ENCODE data around the gene SCRN1. TPM values are rescaled to one million over a fixed set of nuclear protein-coding genes. Genes with fewer than 3 reads are reported as not detected.

Gene SCRN1
- total and polyA plus RNA-seq, 2 donors (not counting 1 experiment from before 2014, with no cell fraction given): 124 to 142 TPM

GRCh38 chr7:29970158-29970557, 19.4 kb downstream of the SCRN1 start:
- H3K36me3 ChIP-seq (ENCODE audit: control insufficient read depth, insufficient read depth, low read length): no peaks in the 10 kb centered on the region
- H4K20me1 ChIP-seq (ENCODE audit: control insufficient read depth, extremely low read depth, insufficient read depth, low read length): peaks cover 2% of the 10 kb centered on the region
- no peak for DNase-seq (ENCODE audit: low read depth in 2 of 2)
- no peak overlapping the region for H3K9ac ChIP-seq (ENCODE audit: insufficient read depth, low read length)
- H2AFZ ChIP-seq (ENCODE audit: low read length): no peak overlapping the region
- no peaks in the 10 kb centered on the region for H3K9me3 ChIP-seq (ENCODE audit: control insufficient read depth, insufficient read depth, low read depth, low read length)
- no peak overlapping the region for H3K4me2 ChIP-seq (ENCODE audit: extremely low read depth, insufficient read depth, low read length)
- H3K4me3 ChIP-seq (replicated peaks in 1 of 4; ENCODE audit: control extremely low read depth in 1 of 4, insufficient read depth in 1 of 4, low read depth in 3 of 4, low read length in 4 of 4): no peak overlapping the region
- H3K4me1 ChIP-seq (ENCODE audit: control insufficient read depth, extremely low read depth, insufficient read depth, low read length): no peaks in the 10 kb centered on the region
- no peak overlapping the region for H3K27ac ChIP-seq (ENCODE audit: insufficient read depth, low read length)
- no peak for TF ChIP-seq EZH2 (IDR thresholded peaks at IDR 0.05; ENCODE audit: low read length, missing control alignments)
- TF ChIP-seq CTCF (conservative IDR thresholded peaks at IDR 0.05 in 1 of 2, IDR thresholded peaks at IDR 0.05 in 1 of 2; ENCODE audit: low read depth in 1 of 2, low read length in 2 of 2): no peak
- H3K79me2 ChIP-seq (ENCODE audit: control insufficient read depth, insufficient read depth, low read length): peaks cover 49% of the 10 kb centered on the region
- H3K27me3 ChIP-seq (ENCODE audit: control insufficient read depth, insufficient read depth, low read length): no peaks in the 10 kb centered on the region

GRCh38 chr7:29969738-29970137, 19.9 kb downstream of the SCRN1 start:
- Histone ChIP-seq H3K27me3 (ENCODE audit: control insufficient read depth, insufficient read depth, low read length) (no peaks in the 10 kb centered on the region), H3K9ac (ENCODE audit: insufficient read depth, low read length) (no peak overlapping the region), H3K4me3 (replicated peaks in 1 of 4; ENCODE audit: control extremely low read depth in 1 of 4, insufficient read depth in 1 of 4, low read depth in 3 of 4, low read length in 4 of 4) (no peak overlapping the region), H3K79me2 (ENCODE audit: control insufficient read depth, insufficient read depth, low read length) (peaks cover 47% of the 10 kb centered on the region), H4K20me1 (ENCODE audit: control insufficient read depth, extremely low read depth, insufficient read depth, low read length) (peaks cover 2% of the 10 kb centered on the region), H3K4me2 (ENCODE audit: extremely low read depth, insufficient read depth, low read length) (no peak overlapping the region), H3K9me3 (ENCODE audit: control insufficient read depth, insufficient read depth, low read depth, low read length) (no peaks in the 10 kb centered on the region), H3K36me3 (ENCODE audit: control insufficient read depth, insufficient read depth, low read length) (no peaks in the 10 kb centered on the region), H3K4me1 (ENCODE audit: control insufficient read depth, extremely low read depth, insufficient read depth, low read length) (no peaks in the 10 kb centered on the region), H2AFZ (ENCODE audit: low read length) (no peak overlapping the region), H3K27ac (ENCODE audit: insufficient read depth, low read length) (no peak overlapping the region)
- TF ChIP-seq EZH2 (IDR thresholded peaks at IDR 0.05; ENCODE audit: low read length, missing control alignments): no peak
- TF ChIP-seq CTCF (conservative IDR thresholded peaks at IDR 0.05 in 1 of 2, IDR thresholded peaks at IDR 0.05 in 1 of 2; ENCODE audit: low read depth in 1 of 2, low read length in 2 of 2): no peak
- no peak for DNase-seq (ENCODE audit: low read depth in 2 of 2)

DNA sequence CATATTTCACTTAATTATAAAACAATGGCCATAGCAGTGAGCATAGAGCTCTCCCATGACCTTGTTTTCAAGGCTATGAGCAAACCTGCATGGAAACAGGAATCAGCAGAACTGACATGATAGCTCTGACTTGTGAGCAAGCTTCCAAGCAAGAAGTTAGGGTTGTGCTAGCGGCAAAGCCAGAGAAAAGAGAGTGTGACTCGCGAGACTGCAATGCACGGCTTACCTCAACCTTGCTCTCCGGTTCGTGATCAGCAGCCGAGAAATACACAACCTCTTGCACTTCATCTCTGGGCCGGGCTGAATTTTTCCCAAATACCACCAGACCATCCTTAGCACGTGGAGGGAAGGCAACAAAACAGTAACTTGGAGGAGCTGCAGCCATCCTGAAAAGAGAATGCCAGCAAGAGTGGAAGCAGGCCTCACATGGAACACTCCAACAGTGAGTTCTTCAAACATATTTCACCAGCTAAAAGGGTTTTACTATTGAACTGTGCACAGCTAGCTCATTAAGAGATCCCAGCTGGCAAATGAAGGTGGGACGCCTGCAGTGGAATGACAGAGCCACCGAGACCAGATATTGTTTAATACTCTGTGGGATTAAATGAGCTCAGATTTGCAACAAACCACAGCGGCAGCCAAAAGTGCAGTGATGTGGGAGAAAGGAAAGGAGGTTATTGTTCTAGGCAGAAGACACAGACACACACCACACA, 20.8 kb downstream of the SCRN1 start:
- Histone ChIP-seq H3K36me3 (ENCODE audit: control insufficient read depth, insufficient read depth, low read length) (no peaks in the 10 kb centered on the region), H3K27ac (ENCODE audit: insufficient read depth, low read length) (no peak overlapping the region), H3K4me1 (ENCODE audit: control insufficient read depth, extremely low read depth, insufficient read depth, low read length) (no peaks in the 10 kb centered on the region), H3K4me2 (ENCODE audit: extremely low read depth, insufficient read depth, low read length) (no peak overlapping the region), H3K79me2 (ENCODE audit: control insufficient read depth, insufficient read depth, low read length) (peaks cover 45% of the 10 kb centered on the region), H3K27me3 (ENCODE audit: control insufficient read depth, insufficient read depth, low read length) (no peaks in the 10 kb centered on the region), H3K4me3 (replicated peaks in 1 of 4; ENCODE audit: control extremely low read depth in 1 of 4, insufficient read depth in 1 of 4, low read depth in 3 of 4, low read length in 4 of 4) (no peak overlapping the region), H3K9me3 (ENCODE audit: control insufficient read depth, insufficient read depth, low read depth, low read length) (no peaks in the 10 kb centered on the region), H3K9ac (ENCODE audit: insufficient read depth, low read length) (no peak overlapping the region), H2AFZ (ENCODE audit: low read length) (no peak overlapping the region), H4K20me1 (ENCODE audit: control insufficient read depth, extremely low read depth, insufficient read depth, low read length) (peaks cover 2% of the 10 kb centered on the region)
- peak; percentile 68 to 89 for DNase-seq (ENCODE audit: low read depth in 2 of 2)
- TF ChIP-seq CTCF (conservative IDR thresholded peaks at IDR 0.05 in 1 of 2, IDR thresholded peaks at IDR 0.05 in 1 of 2; ENCODE audit: low read depth in 1 of 2, low read length in 2 of 2) (no peak), EZH2 (IDR thresholded peaks at IDR 0.05; ENCODE audit: low read length, missing control alignments) (no peak)

Data from fibroblast of lung (primary cell).